ENCODE results near the gene PLA2G3.

DNA sequence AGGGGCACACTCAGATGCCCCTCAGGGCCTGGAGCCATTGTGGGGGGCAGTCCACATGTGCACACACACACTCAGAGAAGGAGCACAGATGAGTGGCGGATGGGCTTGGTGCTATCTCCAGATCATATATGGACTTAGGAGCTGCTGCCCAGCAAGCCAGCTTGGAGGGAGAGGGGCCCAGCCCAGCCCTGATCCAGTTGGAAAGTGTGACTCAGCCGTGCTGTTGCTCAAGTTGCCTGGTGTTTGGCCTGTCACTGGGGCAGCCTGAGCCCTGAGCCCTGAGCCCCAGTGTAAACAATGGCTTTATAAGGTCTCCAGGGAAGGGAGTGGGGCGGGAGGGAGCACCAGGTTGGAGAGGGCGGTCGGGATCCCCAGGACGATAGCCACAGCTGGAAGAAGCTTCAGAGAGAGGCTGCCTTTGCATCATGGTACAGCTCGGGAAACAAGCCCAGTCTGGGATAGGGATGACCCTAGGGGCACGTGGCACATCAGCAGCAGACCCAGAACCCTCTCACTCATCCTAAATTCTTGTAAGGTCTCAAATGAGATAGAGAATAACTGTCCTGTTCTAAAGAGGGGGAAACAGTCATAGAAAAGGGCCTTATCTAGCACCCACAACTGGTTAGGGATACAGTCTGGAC, 37.7 kb downstream of the PLA2G3 start:
- TF ChIP-seq POLR2A (IDR thresholded peaks at IDR 0.05) (no peak), POLR2AphosphoS5 (IDR thresholded peaks at IDR 0.05) (peak; percentile 46 to 49)
